Choroid plexus epithelial cell (primary cell): ENCODE data around the gene STRA6.
A peak's percentile ranks its signal among the peaks of the same experiment; 100 is the strongest.

Source experiments
- DNase-seq: peaks from one replicate; pipeline ENCODE4 v3.0.0-alpha.2; 2010; ENCODE audit warnings: low read depth
- H3K4me3 ChIP-seq: 2 replicates; pipeline ENCODE4 v1.5.1; 2011; ENCODE audit warnings: low read depth, mild to moderate bottlenecking, control low read depth, low read length, moderate library complexity
- CTCF ChIP-seq: conservative IDR thresholded peaks from 2 replicates; pipeline ENCODE4 v1.5.1; 2011; ENCODE audit warnings: low read depth, mild to moderate bottlenecking, control low read depth, inconsistent platforms, low read length, moderate library complexity

STRA6 gene

GRCh38 chr15:74202452-74203401 is at the start of gene STRA6:
STRA6 (minus strand) TSS chr15:74202787; CDS start chr15:74202267, 520 bp downstream.
- peak; percentile 39 for TF ChIP-seq CTCF
- DNase-seq = peak; percentile 82
- H3K4me3 ChIP-seq = peak within 1 kb of the TSS; percentile 53

GRCh38 chr15:74252291-74252690 is 49.7 kb upstream of the STRA6 start:
- peak; percentile 34 for DNase-seq
- no peak for TF ChIP-seq CTCF
- no peak overlapping the region for H3K4me3 ChIP-seq

GRCh38 chr15:74251131-74251811 is 48.7 kb upstream of the STRA6 start:
- no peak overlapping the region for H3K4me3 ChIP-seq
- TF ChIP-seq CTCF = no peak
- no peak for DNase-seq

GRCh38 chr15:74250266-74250665 is 47.7 kb upstream of the STRA6 start:
- TF ChIP-seq CTCF = no peak
- no peak overlapping the region for H3K4me3 ChIP-seq
- no peak for DNase-seq

GRCh38 chr15:74245342-74245931 is 42.9 kb upstream of the STRA6 start:
- H3K4me3 ChIP-seq = no peak overlapping the region
- no peak for TF ChIP-seq CTCF
- no peak for DNase-seq

GRCh38 chr15:74244822-74245341 is 42.3 kb upstream of the STRA6 start:
- no peak overlapping the region for H3K4me3 ChIP-seq
- no peak for TF ChIP-seq CTCF
- DNase-seq = no peak
